GM23338 (cell line): ENCODE results near the gene TMEM208. TPM values are rescaled to one million over a fixed set of nuclear protein-coding genes. Genes with fewer than 3 reads are reported as not detected.

Experiments used
- ATAC-seq: fragments of 200-7000 bp; cut with Tn5 transposase; 3 replicates; pipeline ENCODE4 v1.9.1; 2020
- DNase-seq: peaks from one replicate; pipeline ENCODE4 v3.0.0-alpha.2; 2015; ENCODE audit warnings: low spot score
- H2AFZ ChIP-seq: fragments of 200-600 bp; sonication (generic); 2 replicates; pipeline ENCODE4 v1.8.0; 2016; ENCODE audit warnings: antibody characterized with exemption, mild to moderate bottlenecking, moderate library complexity
- H3F3A ChIP-seq: fragments of 200-600 bp; sonication (generic); replicated peaks from 2 replicates; pipeline ENCODE4 v1.8.0; 2017; ENCODE audit warnings: antibody characterized with exemption, mixed run types, low read depth
- H3K27ac ChIP-seq: fragments of 200-600 bp; sonication (generic); 2 replicates; pipeline ENCODE4 v1.6.1; 2016; ENCODE audit warnings: low read depth
- H3K27me3 ChIP-seq: fragments of 200-600 bp; sonication (generic); 2 replicates; pipeline ENCODE4 v1.8.0; 2016; ENCODE audit warnings: mild to moderate bottlenecking, mixed run types, moderate library complexity; ENCODE audit not compliant: insufficient read depth
- H3K36me3 ChIP-seq: fragments of 200-600 bp; sonication (generic); 2 replicates; pipeline ENCODE4 v1.8.0; 2016; ENCODE audit warnings: mild to moderate bottlenecking; ENCODE audit not compliant: insufficient read depth
- H3K4me1 ChIP-seq: fragments of 200-600 bp; sonication (generic); 2 replicates; pipeline ENCODE4 v1.8.0; 2016; ENCODE audit warnings: mild to moderate bottlenecking, moderate library complexity; ENCODE audit not compliant: insufficient read depth
- H3K4me2 ChIP-seq: fragments of 200-600 bp; sonication (generic); 2 replicates; pipeline ENCODE4 v1.7.1; 2017; ENCODE audit warnings: mixed run types
- H3K4me3 ChIP-seq: fragments of 200-600 bp; sonication (generic); 2 replicates; pipeline ENCODE4 v1.6.1; 2016; ENCODE audit warnings: mixed run types
- H3K79me2 ChIP-seq: fragments of 200-600 bp; sonication (generic); replicated peaks from 2 replicates; pipeline ENCODE4 v1.8.0; 2017; ENCODE audit warnings: mild to moderate bottlenecking; ENCODE audit not compliant: insufficient read depth
- H3K9me2 ChIP-seq: fragments of 200-600 bp; sonication (generic); 2 replicates; pipeline ENCODE4 v1.8.0; 2017; ENCODE audit not compliant: insufficient read depth
- H4K20me1 ChIP-seq: fragments of 200-600 bp; sonication (generic); replicated peaks from 2 replicates; pipeline ENCODE4 v1.8.0; 2017; ENCODE audit warnings: mild to moderate bottlenecking; ENCODE audit not compliant: insufficient read depth
- H3K27ac Mint-ChIP-seq: 2 replicates; pipeline ENCODE4 v1.8.0; 2020; ENCODE audit warnings: inconsistent platforms, mild to moderate bottlenecking, moderate library complexity, mixed read lengths
- H3K27me3 Mint-ChIP-seq: 3 replicates; pipeline ENCODE4 v1.8.0; 2022; ENCODE audit warnings: low read depth, mild to moderate bottlenecking, moderate library complexity, mixed read lengths, inconsistent platforms; ENCODE audit not compliant: insufficient read depth, poor library complexity
- H3K36me3 Mint-ChIP-seq: 3 replicates; pipeline ENCODE4 v1.8.0; 2021; ENCODE audit warnings: low read depth, mild to moderate bottlenecking, inconsistent platforms, moderate library complexity, mixed read lengths
- H3K4me1 Mint-ChIP-seq: 3 replicates; pipeline ENCODE4 v1.8.0; 2020; ENCODE audit warnings: mild to moderate bottlenecking, inconsistent platforms, mixed read lengths
- H3K4me3 Mint-ChIP-seq: 3 replicates; pipeline ENCODE4 v1.8.0; 2021; ENCODE audit warnings: moderate library complexity, mild to moderate bottlenecking, inconsistent platforms, mixed read lengths
- H3K9me3 Mint-ChIP-seq: 3 replicates; pipeline ENCODE4 v1.8.0; 2020; ENCODE audit warnings: moderate library complexity, mild to moderate bottlenecking, inconsistent platforms, mixed read lengths
- CREB1 ChIP-seq: fragments of 250-450 bp; sonication (Bioruptor Pico); IDR thresholded peaks from 2 replicates; pipeline ENCODE4 v1.5.0; 2020; ENCODE audit warnings: low read depth, mild to moderate bottlenecking, moderate library complexity
- ETS1 ChIP-seq: IDR thresholded peaks from 2 replicates; pipeline ENCODE4 v1.6.1; 2016; ENCODE audit warnings: antibody characterized with exemption
- EZH2 ChIP-seq: fragments of 200-600 bp; sonication (generic); IDR thresholded peaks from one replicate; pipeline ENCODE4 v1.8.0; 2017; ENCODE audit warnings: antibody characterized with exemption, mild to moderate bottlenecking, low read depth; ENCODE audit not compliant: unreplicated experiment
- EZH2phosphoT487 ChIP-seq: fragments of 200-600 bp; sonication (generic); IDR thresholded peaks from one replicate; pipeline ENCODE4 v1.8.1; 2018; ENCODE audit warnings: antibody characterized with exemption; ENCODE audit not compliant: unreplicated experiment
- JUNB ChIP-seq: IDR thresholded peaks from one replicate; pipeline ENCODE4 v1.6.1; 2016; ENCODE audit warnings: antibody characterized with exemption; ENCODE audit not compliant: unreplicated experiment
- NANOG ChIP-seq: IDR thresholded peaks from 2 replicates; pipeline ENCODE4 v1.6.1; 2016; ENCODE audit warnings: antibody characterized with exemption, borderline replicate concordance
- POLR2AphosphoS5 ChIP-seq: IDR thresholded peaks from 2 replicates; pipeline ENCODE4 v1.6.1; 2016; ENCODE audit warnings: antibody characterized with exemption, low read depth
- REST ChIP-seq: IDR thresholded peaks from one replicate; pipeline ENCODE4 v1.6.1; 2018; ENCODE audit warnings: antibody characterized with exemption; ENCODE audit not compliant: unreplicated experiment
- STAT1 ChIP-seq: IDR thresholded peaks from one replicate; pipeline ENCODE4 v1.6.1; 2016; ENCODE audit warnings: antibody characterized with exemption; ENCODE audit not compliant: unreplicated experiment
- ZNF114 ChIP-seq: fragments of 250-450 bp; sonication (Bioruptor Pico); IDR thresholded peaks from 2 replicates; pipeline ENCODE4 v1.5.0; 2020; ENCODE audit warnings: mild to moderate bottlenecking, moderate library complexity
- ZNF331 ChIP-seq: fragments of 250-450 bp; sonication (Bioruptor Pico); IDR thresholded peaks from 2 replicates; pipeline ENCODE4 v1.5.0; 2020; ENCODE audit warnings: low read depth, mild to moderate bottlenecking, moderate library complexity
- polyA plus RNA-seq: library from polyadenylated mRNA; unstranded; fragments of >200 nt; fragmentation: Nextera tagmentation; extraction: Ambion mirVana; gene quantifications from 2 replicates; pipeline ENCODE4 v1.2.1, GENCODE V29; 2016
- total RNA-seq: library from RNA; depleted of rRNA; stranded (reverse); fragments of >200 nt; shearing (Covaris generic); gene quantifications from 2 replicates; pipeline ENCODE4 v1.2.3, GENCODE V29; 2014
- TF ChIP-seq, protein P1 (sequence below), 2 experiments: fragments of 200-600 bp in 1 of 2; sonication (generic) in 1 of 2; conservative IDR thresholded peaks; 2 replicates each; pipeline versions ENCODE4 v1.5.1 to v1.6.1; 2016 to 2017; ENCODE audit warnings: antibody characterized with exemption in 2 of 2, low read depth in 2 of 2, mild to moderate bottlenecking in 2 of 2, moderate library complexity in 1 of 2
- TF ChIP-seq, protein P2 (sequence below): fragments of 250-450 bp; sonication (Bioruptor Pico); IDR thresholded peaks from 2 replicates; pipeline ENCODE4 v1.5.0; 2020; ENCODE audit warnings: mild to moderate bottlenecking, moderate library complexity

The TMEM208 gene
- total and polyA plus RNA-seq, 2 experiments from 2014 or later, result 23.2 to 82.3 TPM

- H3K4me1 ChIP-seq, result peaks cover 7% of the 10 kb centered on the region; the same call in 1 of the 2 replicates
- H3K4me1 Mint-ChIP-seq, result peaks cover 4% of the 10 kb centered on the region
- H4K20me1 ChIP-seq, result peaks cover 3% of the 10 kb centered on the region
- H3K27me3 Mint-ChIP-seq, result peaks cover 10% of the 10 kb centered on the region
- H3K36me3 Mint-ChIP-seq, result no peaks in the 10 kb centered on the region
- no peak overlapping the region for H3K27ac ChIP-seq
- H2AFZ ChIP-seq, result no peak overlapping the region
- no peak overlapping the region for H3K4me3 Mint-ChIP-seq
- H3K4me2 ChIP-seq, result no peak overlapping the region
- H3K27me3 ChIP-seq, result no peaks in the 10 kb centered on the region
- no peaks in the 10 kb centered on the region for H3K9me2 ChIP-seq
- no peaks in the 10 kb centered on the region for H3K36me3 ChIP-seq
- TF ChIP-seq ZNF331 (no peak), POLR2AphosphoS5 (no peak), JUNB (no peak), CREB1 (CRISPR knock-in tag) (no peak), EZH2 (no peak), ZNF114 (CRISPR knock-in tag) (no peak), STAT1 (no peak), REST (no peak), NANOG (no peak), ETS1 (no peak), EZH2phosphoT487 (no peak)
- TF ChIP-seq, protein P1, sequence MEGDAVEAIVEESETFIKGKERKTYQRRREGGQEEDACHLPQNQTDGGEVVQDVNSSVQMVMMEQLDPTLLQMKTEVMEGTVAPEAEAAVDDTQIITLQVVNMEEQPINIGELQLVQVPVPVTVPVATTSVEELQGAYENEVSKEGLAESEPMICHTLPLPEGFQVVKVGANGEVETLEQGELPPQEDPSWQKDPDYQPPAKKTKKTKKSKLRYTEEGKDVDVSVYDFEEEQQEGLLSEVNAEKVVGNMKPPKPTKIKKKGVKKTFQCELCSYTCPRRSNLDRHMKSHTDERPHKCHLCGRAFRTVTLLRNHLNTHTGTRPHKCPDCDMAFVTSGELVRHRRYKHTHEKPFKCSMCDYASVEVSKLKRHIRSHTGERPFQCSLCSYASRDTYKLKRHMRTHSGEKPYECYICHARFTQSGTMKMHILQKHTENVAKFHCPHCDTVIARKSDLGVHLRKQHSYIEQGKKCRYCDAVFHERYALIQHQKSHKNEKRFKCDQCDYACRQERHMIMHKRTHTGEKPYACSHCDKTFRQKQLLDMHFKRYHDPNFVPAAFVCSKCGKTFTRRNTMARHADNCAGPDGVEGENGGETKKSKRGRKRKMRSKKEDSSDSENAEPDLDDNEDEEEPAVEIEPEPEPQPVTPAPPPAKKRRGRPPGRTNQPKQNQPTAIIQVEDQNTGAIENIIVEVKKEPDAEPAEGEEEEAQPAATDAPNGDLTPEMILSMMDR (conservative IDR thresholded peaks at IDR 0.05; ENCODE audit: low read depth in 2 of 2), result no peak
- TF ChIP-seq, protein P2, sequence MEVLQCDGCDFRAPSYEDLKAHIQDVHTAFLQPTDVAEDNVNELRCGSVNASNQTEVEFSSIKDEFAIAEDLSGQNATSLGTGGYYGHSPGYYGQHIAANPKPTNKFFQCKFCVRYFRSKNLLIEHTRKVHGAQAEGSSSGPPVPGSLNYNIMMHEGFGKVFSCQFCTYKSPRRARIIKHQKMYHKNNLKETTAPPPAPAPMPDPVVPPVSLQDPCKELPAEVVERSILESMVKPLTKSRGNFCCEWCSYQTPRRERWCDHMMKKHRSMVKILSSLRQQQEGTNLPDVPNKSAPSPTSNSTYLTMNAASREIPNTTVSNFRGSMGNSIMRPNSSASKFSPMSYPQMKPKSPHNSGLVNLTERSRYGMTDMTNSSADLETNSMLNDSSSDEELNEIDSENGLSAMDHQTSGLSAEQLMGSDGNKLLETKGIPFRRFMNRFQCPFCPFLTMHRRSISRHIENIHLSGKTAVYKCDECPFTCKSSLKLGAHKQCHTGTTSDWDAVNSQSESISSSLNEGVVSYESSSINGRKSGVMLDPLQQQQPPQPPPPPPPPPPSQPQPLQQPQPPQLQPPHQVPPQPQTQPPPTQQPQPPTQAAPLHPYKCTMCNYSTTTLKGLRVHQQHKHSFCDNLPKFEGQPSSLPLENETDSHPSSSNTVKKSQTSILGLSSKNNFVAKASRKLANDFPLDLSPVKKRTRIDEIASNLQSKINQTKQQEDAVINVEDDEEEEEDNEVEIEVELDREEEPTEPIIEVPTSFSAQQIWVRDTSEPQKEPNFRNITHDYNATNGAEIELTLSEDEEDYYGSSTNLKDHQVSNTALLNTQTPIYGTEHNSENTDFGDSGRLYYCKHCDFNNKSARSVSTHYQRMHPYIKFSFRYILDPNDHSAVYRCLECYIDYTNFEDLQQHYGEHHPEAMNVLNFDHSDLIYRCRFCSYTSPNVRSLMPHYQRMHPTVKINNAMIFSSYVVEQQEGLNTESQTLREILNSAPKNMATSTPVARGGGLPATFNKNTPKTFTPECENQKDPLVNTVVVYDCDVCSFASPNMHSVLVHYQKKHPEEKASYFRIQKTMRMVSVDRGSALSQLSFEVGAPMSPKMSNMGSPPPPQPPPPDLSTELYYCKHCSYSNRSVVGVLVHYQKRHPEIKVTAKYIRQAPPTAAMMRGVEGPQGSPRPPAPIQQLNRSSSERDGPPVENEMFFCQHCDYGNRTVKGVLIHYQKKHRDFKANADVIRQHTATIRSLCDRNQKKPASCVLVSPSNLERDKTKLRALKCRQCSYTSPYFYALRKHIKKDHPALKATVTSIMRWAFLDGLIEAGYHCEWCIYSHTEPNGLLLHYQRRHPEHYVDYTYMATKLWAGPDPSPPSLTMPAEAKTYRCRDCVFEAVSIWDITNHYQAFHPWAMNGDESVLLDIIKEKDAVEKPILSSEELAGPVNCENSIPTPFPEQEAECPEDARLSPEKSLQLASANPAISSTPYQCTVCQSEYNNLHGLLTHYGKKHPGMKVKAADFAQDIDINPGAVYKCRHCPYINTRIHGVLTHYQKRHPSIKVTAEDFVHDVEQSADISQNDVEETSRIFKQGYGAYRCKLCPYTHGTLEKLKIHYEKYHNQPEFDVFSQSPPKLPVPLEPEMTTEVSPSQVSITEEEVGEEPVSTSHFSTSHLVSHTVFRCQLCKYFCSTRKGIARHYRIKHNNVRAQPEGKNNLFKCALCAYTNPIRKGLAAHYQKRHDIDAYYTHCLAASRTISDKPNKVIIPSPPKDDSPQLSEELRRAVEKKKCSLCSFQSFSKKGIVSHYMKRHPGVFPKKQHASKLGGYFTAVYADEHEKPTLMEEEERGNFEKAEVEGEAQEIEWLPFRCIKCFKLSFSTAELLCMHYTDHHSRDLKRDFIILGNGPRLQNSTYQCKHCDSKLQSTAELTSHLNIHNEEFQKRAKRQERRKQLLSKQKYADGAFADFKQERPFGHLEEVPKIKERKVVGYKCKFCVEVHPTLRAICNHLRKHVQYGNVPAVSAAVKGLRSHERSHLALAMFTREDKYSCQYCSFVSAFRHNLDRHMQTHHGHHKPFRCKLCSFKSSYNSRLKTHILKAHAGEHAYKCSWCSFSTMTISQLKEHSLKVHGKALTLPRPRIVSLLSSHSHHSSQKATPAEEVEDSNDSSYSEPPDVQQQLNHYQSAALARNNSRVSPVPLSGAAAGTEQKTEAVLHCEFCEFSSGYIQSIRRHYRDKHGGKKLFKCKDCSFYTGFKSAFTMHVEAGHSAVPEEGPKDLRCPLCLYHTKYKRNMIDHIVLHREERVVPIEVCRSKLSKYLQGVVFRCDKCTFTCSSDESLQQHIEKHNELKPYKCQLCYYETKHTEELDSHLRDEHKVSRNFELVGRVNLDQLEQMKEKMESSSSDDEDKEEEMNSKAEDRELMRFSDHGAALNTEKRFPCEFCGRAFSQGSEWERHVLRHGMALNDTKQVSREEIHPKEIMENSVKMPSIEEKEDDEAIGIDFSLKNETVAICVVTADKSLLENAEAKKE (CRISPR knock-in tag), result no peak
- no peak for ATAC-seq
- no peaks in the 10 kb centered on the region for H3K79me2 ChIP-seq
- no peaks in the 10 kb centered on the region for H3F3A ChIP-seq
- H3K27ac Mint-ChIP-seq, result no peak overlapping the region
- no peaks in the 10 kb centered on the region for H3K9me3 Mint-ChIP-seq
- no peak for DNase-seq
- H3K4me3 ChIP-seq, result no peak overlapping the region
These were observed 37.9 kb downstream of the TMEM208 start for GRCh38 chr16:67264866-67265265.
